ENCODE data around the gene TCF19. TPM values are rescaled to one million over a fixed set of nuclear protein-coding genes. Genes with fewer than 3 reads are reported as not detected.

The TCF19 gene
- total and polyA plus RNA-seq, 2 donors (not counting 3 experiments of a cell fraction or from before 2014, with no cell fraction given): 13.9 to 31.7 TPM

GRCh38 chr6:31114970-31115849 is 43.2 kb upstream of the TCF19 start:
- Histone ChIP-seq H3K4me1 (ENCODE audit: control insufficient read depth, extremely low read depth, insufficient read depth, low read length) (peaks cover 21% of the 10 kb centered on the region), H3K4me3 (replicated peaks in 1 of 3; ENCODE audit: insufficient read depth in 1 of 3, low read depth in 1 of 3, low read length in 3 of 3) (peak overlapping the region in 1 of 3 experiments; percentile 3), H3K36me3 (ENCODE audit: control insufficient read depth in 2 of 2, extremely low read depth in 1 of 2, insufficient read depth in 2 of 2, low read length in 2 of 2) (no peaks in the 10 kb centered on the region), H2AFZ (ENCODE audit: low read depth, low read length) (peak overlapping the region; percentile 93), H3K9me1 (replicated peaks; ENCODE audit: control insufficient read depth, extremely low read depth, insufficient read depth, low read length) (no peaks in the 10 kb centered on the region), H4K20me1 (replicated peaks; ENCODE audit: control insufficient read depth, extremely low read depth, insufficient read depth, low read length) (no peaks in the 10 kb centered on the region), H3K9ac (replicated peaks; ENCODE audit: extremely low read depth, insufficient read depth, low read length) (peak overlapping the region; percentile 38), H3K79me2 (ENCODE audit: control insufficient read depth, insufficient read depth, low read length) (no peaks in the 10 kb centered on the region), H3K9me3 (replicated peaks; ENCODE audit: control insufficient read depth, insufficient read depth, low read length) (no peaks in the 10 kb centered on the region), H3K27me3 (ENCODE audit: control insufficient read depth in 2 of 2, insufficient read depth in 2 of 2, low read length in 2 of 2) (peaks cover 4 to 6% of the 10 kb centered on the region in 2 experiments), H3K27ac (ENCODE audit: insufficient read depth, low read depth, low read length) (peak overlapping the region; percentile 51), H3K4me2 (ENCODE audit: insufficient read depth, low read length) (peak overlapping the region; percentile 53)
- peak; percentile 51 for DNase-seq (ENCODE audit: low read depth, low spot score)
- ChIA-PET CTCF (interaction anchor here (0.6 to 8.2 kb wide), 25 partner anchors 12 to 1839 kb away, joined by 3 to 102 read pairs (median 4); partner anchors contain the start of genes GTF2H4, MUCL3 and VARS2), POLR2A (interaction anchor here (0.6 to 2.2 kb wide), 4 partner anchors 21 to 558 kb away, joined by 3 to 8 read pairs (median 4); partner anchors contain the start of gene PRR3)
- FAIRE-seq: peak; percentile 85
- dilution Hi-C loops (cut with MboI; ENCODE audit: extremely low pct_ligation_motif_present, low sequenced_read_pairs) (no loop called here), intact Hi-C loops (cut with micrococcal nuclease) (loop anchor here (1.0 kb wide), 2 partner anchors 21 to 28 kb away; no protein-coding TSS in a partner anchor)
- BruUV-seq (replicated peaks): TSS peak; percentile 48
- TF ChIP-seq CTCF (IDR thresholded peaks at IDR 0.05; ENCODE audit: extremely low read depth in 1 of 2, insufficient read depth in 1 of 2, low read depth in 1 of 2, low read length in 2 of 2): peak; percentile 13 to 20
- TF ChIP-seq FOS (IDR thresholded peaks at IDR 0.05; ENCODE audit: borderline replicate concordance, insufficient read depth, low read length): no peak

Measured in endothelial cell of umbilical vein (primary cell).